ENCODE results near the gene PCGF5.

PCGF5 gene

DNA sequence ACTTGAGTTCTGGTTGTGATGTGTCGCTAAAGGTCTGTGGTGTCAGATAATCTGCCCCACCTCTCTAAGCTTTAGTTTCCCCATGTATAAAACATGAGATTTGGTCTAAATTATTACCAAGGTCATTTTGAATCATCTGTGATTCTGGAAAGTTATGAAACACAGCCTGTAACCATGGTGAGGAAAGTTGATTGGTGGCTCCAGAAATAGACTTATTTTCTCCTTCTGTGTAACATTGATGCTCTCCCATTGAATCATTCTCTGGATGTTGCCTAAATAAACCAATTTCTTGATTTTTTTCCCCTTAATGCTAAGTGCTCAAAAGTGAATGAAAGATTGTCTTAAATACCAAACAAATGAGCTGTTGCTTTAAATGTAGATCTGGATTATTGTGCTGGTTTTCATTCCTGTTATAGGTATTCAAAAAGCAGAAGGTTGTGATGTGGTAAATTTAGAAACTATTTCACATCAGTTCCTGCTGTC, 30.0 kb upstream of the PCGF5 start:
- TF ChIP-seq, protein P1, sequence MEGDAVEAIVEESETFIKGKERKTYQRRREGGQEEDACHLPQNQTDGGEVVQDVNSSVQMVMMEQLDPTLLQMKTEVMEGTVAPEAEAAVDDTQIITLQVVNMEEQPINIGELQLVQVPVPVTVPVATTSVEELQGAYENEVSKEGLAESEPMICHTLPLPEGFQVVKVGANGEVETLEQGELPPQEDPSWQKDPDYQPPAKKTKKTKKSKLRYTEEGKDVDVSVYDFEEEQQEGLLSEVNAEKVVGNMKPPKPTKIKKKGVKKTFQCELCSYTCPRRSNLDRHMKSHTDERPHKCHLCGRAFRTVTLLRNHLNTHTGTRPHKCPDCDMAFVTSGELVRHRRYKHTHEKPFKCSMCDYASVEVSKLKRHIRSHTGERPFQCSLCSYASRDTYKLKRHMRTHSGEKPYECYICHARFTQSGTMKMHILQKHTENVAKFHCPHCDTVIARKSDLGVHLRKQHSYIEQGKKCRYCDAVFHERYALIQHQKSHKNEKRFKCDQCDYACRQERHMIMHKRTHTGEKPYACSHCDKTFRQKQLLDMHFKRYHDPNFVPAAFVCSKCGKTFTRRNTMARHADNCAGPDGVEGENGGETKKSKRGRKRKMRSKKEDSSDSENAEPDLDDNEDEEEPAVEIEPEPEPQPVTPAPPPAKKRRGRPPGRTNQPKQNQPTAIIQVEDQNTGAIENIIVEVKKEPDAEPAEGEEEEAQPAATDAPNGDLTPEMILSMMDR (IDR thresholded peaks at IDR 0.05; ENCODE audit: low read depth, low read length, poor library complexity, severe bottlenecking), result no peak
- no peak for TF ChIP-seq EZH2phosphoT487 (IDR thresholded peaks at IDR 0.05; ENCODE audit: borderline replicate concordance, low read length)
- no peak overlapping the region for H3K27ac ChIP-seq (ENCODE audit: low read depth, low read length)
- H3F3A ChIP-seq (ENCODE audit: control insufficient read depth, insufficient read depth), result no peaks in the 10 kb centered on the region
- H4K20me1 ChIP-seq (ENCODE audit: control insufficient read depth, insufficient read depth, low read depth, low read length), result no peaks in the 10 kb centered on the region
- H3K27me3 ChIP-seq (ENCODE audit: control insufficient read depth, low read length), result no peaks in the 10 kb centered on the region
- no peaks in the 10 kb centered on the region for H3K9me2 ChIP-seq (replicated peaks; ENCODE audit: control insufficient read depth, low read length)
- H3K9me3 ChIP-seq (ENCODE audit: control insufficient read depth, insufficient read depth, low read length), result no peaks in the 10 kb centered on the region
- H3K36me3 ChIP-seq (ENCODE audit: control insufficient read depth, low read length), result peaks cover 2% of the 10 kb centered on the region; the same call in 1 of the 2 replicates
- H3K79me2 ChIP-seq (ENCODE audit: control insufficient read depth, low read length), result peaks cover 82% of the 10 kb centered on the region
- H3K4me3 ChIP-seq (ENCODE audit: low read length), result no peak overlapping the region
- H3K4me2 ChIP-seq (ENCODE audit: low read length), result peak overlapping the region; percentile 28
- H3K4me1 ChIP-seq (ENCODE audit: control insufficient read depth, low read length), result peaks cover 25% of the 10 kb centered on the region

DNA sequence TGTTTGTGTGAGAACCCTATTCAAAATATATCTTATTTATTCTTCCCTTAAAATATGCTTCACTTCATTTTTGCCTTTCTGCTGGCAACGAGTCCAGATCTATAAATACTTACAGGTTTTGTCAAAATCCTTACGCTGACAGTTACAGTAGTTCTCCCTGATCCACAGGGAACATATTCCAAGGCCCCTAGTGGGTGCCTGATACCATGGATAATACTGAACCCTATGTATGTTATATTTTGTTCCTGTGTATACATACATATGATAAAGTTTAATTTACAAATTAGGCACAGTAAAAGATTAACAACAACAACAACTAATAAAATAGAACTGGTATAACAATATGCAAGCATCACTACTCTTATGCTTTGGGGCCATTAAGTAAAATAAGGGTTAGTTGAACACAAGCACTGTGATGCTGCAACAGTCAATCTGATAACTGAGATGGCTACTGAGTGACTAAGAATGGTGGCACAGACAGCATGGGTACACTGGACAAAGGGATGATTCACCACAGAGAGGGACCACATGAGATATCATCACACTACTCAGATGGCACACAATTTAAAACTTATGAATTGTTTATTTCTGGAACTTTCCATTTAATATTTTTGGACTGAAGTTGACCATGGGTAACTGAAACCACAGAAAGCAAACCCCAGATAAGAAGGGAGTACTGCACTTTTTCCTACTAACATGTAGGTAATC, 29.4 kb upstream of the PCGF5 start:
- no peak overlapping the region for H3K4me3 ChIP-seq (ENCODE audit: low read length)
- no peaks in the 10 kb centered on the region for H3K27me3 ChIP-seq (ENCODE audit: control insufficient read depth, low read length)
- no peaks in the 10 kb centered on the region for H3K9me3 ChIP-seq (ENCODE audit: control insufficient read depth, insufficient read depth, low read length)
- H3K79me2 ChIP-seq (ENCODE audit: control insufficient read depth, low read length), result peaks cover 82% of the 10 kb centered on the region
- no peaks in the 10 kb centered on the region for H3K36me3 ChIP-seq (ENCODE audit: control insufficient read depth, low read length)
- no peaks in the 10 kb centered on the region for H4K20me1 ChIP-seq (ENCODE audit: control insufficient read depth, insufficient read depth, low read depth, low read length)
- H3K4me1 ChIP-seq (ENCODE audit: control insufficient read depth, low read length), result peaks cover 30% of the 10 kb centered on the region
- no peak overlapping the region for H3K27ac ChIP-seq (ENCODE audit: low read depth, low read length)
- TF ChIP-seq, protein P1 (IDR thresholded peaks at IDR 0.05; ENCODE audit: low read depth, low read length, poor library complexity, severe bottlenecking), result no peak
- TF ChIP-seq EZH2phosphoT487 (IDR thresholded peaks at IDR 0.05; ENCODE audit: borderline replicate concordance, low read length), result no peak
- no peaks in the 10 kb centered on the region for H3K9me2 ChIP-seq (replicated peaks; ENCODE audit: control insufficient read depth, low read length)
- H3K4me2 ChIP-seq (ENCODE audit: low read length), result peak overlapping the region; percentile 28
- H3F3A ChIP-seq (ENCODE audit: control insufficient read depth, insufficient read depth), result no peaks in the 10 kb centered on the region

DNA sequence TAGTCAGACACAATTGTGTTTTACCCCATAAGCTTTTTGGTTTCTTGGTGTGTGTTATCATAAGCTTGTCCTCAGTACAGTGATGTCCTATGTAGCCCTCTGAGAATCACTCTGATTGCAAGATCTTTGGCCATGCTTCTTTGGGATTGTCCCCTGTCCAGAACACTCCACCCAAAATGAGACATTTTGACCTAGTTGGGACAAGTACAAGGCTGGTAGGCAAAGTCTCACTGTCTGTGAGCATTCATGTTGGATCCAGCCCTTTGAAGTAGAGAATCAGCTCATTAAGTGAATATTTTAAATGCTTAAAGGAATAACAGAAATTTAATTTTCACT, 28.9 kb upstream of the PCGF5 start:
- Histone ChIP-seq H4K20me1 (ENCODE audit: control insufficient read depth, insufficient read depth, low read depth, low read length) (no peaks in the 10 kb centered on the region), H3K4me3 (ENCODE audit: low read length) (no peak overlapping the region), H3K9me2 (replicated peaks; ENCODE audit: control insufficient read depth, low read length) (no peaks in the 10 kb centered on the region), H3K9me3 (ENCODE audit: control insufficient read depth, insufficient read depth, low read length) (no peaks in the 10 kb centered on the region), H3K79me2 (ENCODE audit: control insufficient read depth, low read length) (peaks cover 84% of the 10 kb centered on the region), H3K4me1 (ENCODE audit: control insufficient read depth, low read length) (peaks cover 31% of the 10 kb centered on the region), H3K4me2 (ENCODE audit: low read length) (no peak overlapping the region), H3K27me3 (ENCODE audit: control insufficient read depth, low read length) (no peaks in the 10 kb centered on the region), H3F3A (ENCODE audit: control insufficient read depth, insufficient read depth) (no peaks in the 10 kb centered on the region), H3K27ac (ENCODE audit: low read depth, low read length) (no peak overlapping the region), H3K36me3 (ENCODE audit: control insufficient read depth, low read length) (no peaks in the 10 kb centered on the region)
- TF ChIP-seq, protein P1 (IDR thresholded peaks at IDR 0.05; ENCODE audit: low read depth, low read length, poor library complexity, severe bottlenecking), result no peak
- TF ChIP-seq EZH2phosphoT487 (IDR thresholded peaks at IDR 0.05; ENCODE audit: borderline replicate concordance, low read length), result no peak

Measured in DOHH2 (cell line).